ENCODE data around the gene ACOXL. TPM values are rescaled to one million over a fixed set of nuclear protein-coding genes. Genes with fewer than 3 reads are reported as not detected.

Gene ACOXL
- total and polyA plus RNA-seq, 12 donors: 0.05 to 0.19 (median 0.12) TPM; not detected in 8

- no peaks in the 10 kb centered on the region for H3K27me3 ChIP-seq
- H3K4me3 ChIP-seq: no peak overlapping the region
- DNase-seq: no peak
- no peaks in the 10 kb centered on the region for H3K36me3 ChIP-seq (replicated peaks in 1 of 2)
- 64 to 79% (median 77%) methylated on average over 3 of the region's 3 CpGs for whole genome bisulfite sequencing, 4 donors
- TF ChIP-seq, protein P1, sequence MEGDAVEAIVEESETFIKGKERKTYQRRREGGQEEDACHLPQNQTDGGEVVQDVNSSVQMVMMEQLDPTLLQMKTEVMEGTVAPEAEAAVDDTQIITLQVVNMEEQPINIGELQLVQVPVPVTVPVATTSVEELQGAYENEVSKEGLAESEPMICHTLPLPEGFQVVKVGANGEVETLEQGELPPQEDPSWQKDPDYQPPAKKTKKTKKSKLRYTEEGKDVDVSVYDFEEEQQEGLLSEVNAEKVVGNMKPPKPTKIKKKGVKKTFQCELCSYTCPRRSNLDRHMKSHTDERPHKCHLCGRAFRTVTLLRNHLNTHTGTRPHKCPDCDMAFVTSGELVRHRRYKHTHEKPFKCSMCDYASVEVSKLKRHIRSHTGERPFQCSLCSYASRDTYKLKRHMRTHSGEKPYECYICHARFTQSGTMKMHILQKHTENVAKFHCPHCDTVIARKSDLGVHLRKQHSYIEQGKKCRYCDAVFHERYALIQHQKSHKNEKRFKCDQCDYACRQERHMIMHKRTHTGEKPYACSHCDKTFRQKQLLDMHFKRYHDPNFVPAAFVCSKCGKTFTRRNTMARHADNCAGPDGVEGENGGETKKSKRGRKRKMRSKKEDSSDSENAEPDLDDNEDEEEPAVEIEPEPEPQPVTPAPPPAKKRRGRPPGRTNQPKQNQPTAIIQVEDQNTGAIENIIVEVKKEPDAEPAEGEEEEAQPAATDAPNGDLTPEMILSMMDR (IDR thresholded peaks at IDR 0.05): no peak
- TF ChIP-seq POLR2A (IDR thresholded peaks at IDR 0.05): no peak
- no peaks in the 10 kb centered on the region for H3K9me3 ChIP-seq (replicated peaks in 1 of 3)
- H3K4me1 ChIP-seq (replicated peaks in 1 of 2): no peaks in the 10 kb centered on the region
- no peak overlapping the region for H3K27ac ChIP-seq
- intact Hi-C loops (cut with DNase I): no loop called here
Observed at GRCh38 chr2:110783196-110783873, 51.0 kb downstream of the ACOXL start.

- TF ChIP-seq, protein P1 (IDR thresholded peaks at IDR 0.05): no peak
- TF ChIP-seq POLR2A (IDR thresholded peaks at IDR 0.05): no peak
- no peak overlapping the region for H3K27ac ChIP-seq
- no peaks in the 10 kb centered on the region for H3K27me3 ChIP-seq
- no peaks in the 10 kb centered on the region for H3K4me1 ChIP-seq (replicated peaks in 1 of 2)
- intact Hi-C loops (cut with DNase I): no loop called here
- H3K9me3 ChIP-seq (replicated peaks in 1 of 3): no peaks in the 10 kb centered on the region
- no peak overlapping the region for H3K4me3 ChIP-seq
- DNase-seq: no peak
- H3K36me3 ChIP-seq (replicated peaks in 1 of 2): no peaks in the 10 kb centered on the region
- WGBS, 4 donors: 80 to 92% (median 90%) methylated on average over 10 of the region's 10 CpGs
Observed at GRCh38 chr2:110784047-110784631, 51.8 kb downstream of the ACOXL start.

DNA sequence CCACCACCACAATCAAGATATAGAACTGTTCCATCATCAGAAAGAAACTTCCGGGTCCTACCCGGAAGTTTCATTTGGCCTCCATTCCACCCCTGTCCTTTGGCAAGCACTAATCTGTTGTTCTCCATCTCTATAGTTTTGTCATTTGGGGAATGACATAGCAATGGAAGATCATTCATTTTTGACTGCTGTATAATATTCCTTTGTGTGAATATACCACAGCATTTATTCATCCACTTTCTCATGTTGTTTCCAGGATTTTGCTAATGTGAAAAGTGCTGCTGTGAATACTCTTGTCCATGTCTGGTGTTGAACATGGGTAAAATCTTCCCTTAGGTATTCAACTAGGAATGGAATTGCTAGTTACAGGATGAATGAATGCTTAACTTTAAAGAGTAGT lies 53.1 kb downstream of the ACOXL start:
- no peak for DNase-seq
- Histone ChIP-seq H3K4me1 (replicated peaks in 1 of 2) (no peaks in the 10 kb centered on the region), H3K27ac (no peak overlapping the region), H3K27me3 (no peaks in the 10 kb centered on the region), H3K4me3 (no peak overlapping the region), H3K9me3 (replicated peaks in 1 of 3) (no peaks in the 10 kb centered on the region), H3K36me3 (replicated peaks in 1 of 2) (no peaks in the 10 kb centered on the region)
- intact Hi-C loops (cut with DNase I): no loop called here
- 89 to 100% (median 94%) methylated on average over 2 of the region's 2 CpGs for WGBS, 4 donors
- TF ChIP-seq, protein P1 (IDR thresholded peaks at IDR 0.05): no peak
- TF ChIP-seq POLR2A (IDR thresholded peaks at IDR 0.05): no peak

DNA sequence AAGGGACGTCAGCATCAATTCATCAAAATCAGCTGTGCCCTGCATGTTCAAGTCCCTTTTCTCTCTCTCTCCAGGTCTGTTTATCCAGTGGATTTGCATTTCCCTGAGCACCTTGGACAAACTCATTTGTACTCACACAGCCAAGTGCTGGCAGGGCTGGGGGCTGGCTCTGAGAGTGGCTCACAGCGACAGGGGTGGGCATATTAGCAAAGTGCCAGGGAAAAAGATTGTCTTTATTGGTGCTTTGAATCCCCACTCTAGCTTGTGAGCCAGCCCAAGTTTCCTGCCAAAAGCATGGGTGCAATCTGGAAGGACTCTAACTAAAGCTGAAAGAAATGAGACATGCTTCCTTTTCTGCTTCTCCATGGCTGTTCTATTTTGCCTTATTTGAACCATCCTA lies 56.6 kb downstream of the ACOXL start:
- no peak overlapping the region for H3K27ac ChIP-seq
- H3K4me3 ChIP-seq: no peak overlapping the region
- TF ChIP-seq POLR2A (IDR thresholded peaks at IDR 0.05): no peak
- TF ChIP-seq, protein P1 (IDR thresholded peaks at IDR 0.05): no peak
- no peaks in the 10 kb centered on the region for H3K9me3 ChIP-seq (replicated peaks in 1 of 3)
- 76 to 91% (median 78%) methylated on average over 1 to 2 of the region's 2 CpGs for WGBS, 4 donors
- H3K4me1 ChIP-seq (replicated peaks in 1 of 2): no peaks in the 10 kb centered on the region
- no peaks in the 10 kb centered on the region for H3K36me3 ChIP-seq (replicated peaks in 1 of 2)
- no peaks in the 10 kb centered on the region for H3K27me3 ChIP-seq
- intact Hi-C loops (cut with DNase I): no loop called here
- DNase-seq: no peak
